Muscle of leg (tissue), 11 donors: Measurements from ENCODE around the gene SDHAF2. TPM values are rescaled to one million over a fixed set of nuclear protein-coding genes. Genes with fewer than 3 reads are reported as not detected.
A peak's percentile ranks its signal among the peaks of the same experiment; 100 is the strongest.

Source experiments
- DNase-seq: peaks from one replicate; pipeline ENCODE4 v3.0.0; 2013
- H3K27ac ChIP-seq: one replicate; pipeline ENCODE4 v1.5.1; 2013; ENCODE audit warnings: mild to moderate bottlenecking, low read length, control low read depth
- H3K27me3 ChIP-seq: one replicate; pipeline ENCODE4 v1.6.1; 2013; ENCODE audit warnings: low read length; ENCODE audit not compliant: control insufficient read depth, insufficient read depth
- H3K36me3 ChIP-seq: one replicate; pipeline ENCODE4 v1.6.1; 2013; ENCODE audit warnings: low read length; ENCODE audit not compliant: control insufficient read depth, insufficient read depth
- H3K4me1 ChIP-seq: one replicate; pipeline ENCODE4 v1.6.1; 2013; ENCODE audit warnings: low read length; ENCODE audit not compliant: control insufficient read depth, insufficient read depth
- H3K4me3 ChIP-seq: one replicate; pipeline ENCODE4 v1.5.1; 2013; ENCODE audit warnings: low read length, control low read depth
- H3K9me3 ChIP-seq: replicated peaks from 2 replicates; pipeline ENCODE4 v1.6.1; 2013; ENCODE audit warnings: low read depth, low read length; ENCODE audit not compliant: control insufficient read depth
- WGBS: methylation state at CpG from one replicate; pipeline ENCODE4 v1.1.5; 2013; ENCODE audit warnings: missing lambda C conversion rate; ENCODE audit not compliant: insufficient coverage; 5-methylcytosine and 5-hydroxymethylcytosine counted together
- polyA plus RNA-seq, 8 donors: library from polyadenylated mRNA; unstranded; fragments of 120-200 nt; gene quantifications; one replicate each; pipeline versions ENCODE4 v1.2.1 to v1.2.3, GENCODE V29; 2013; ENCODE audit warnings: inconsistent platforms in 1 of 8, low replicate concordance in 1 of 8; ENCODE audit not compliant: insufficient read length in 8 of 8, insufficient read depth in 1 of 8
- total RNA-seq: library from RNA; stranded (reverse); fragments of 120-200 nt; gene quantifications from one replicate; pipeline ENCODE4 v1.2.4, GENCODE V29; 2013

The SDHAF2 gene
- total and polyA plus RNA-seq, 9 donors, result 25.2 to 40.2 (median 34.9) TPM

DNA sequence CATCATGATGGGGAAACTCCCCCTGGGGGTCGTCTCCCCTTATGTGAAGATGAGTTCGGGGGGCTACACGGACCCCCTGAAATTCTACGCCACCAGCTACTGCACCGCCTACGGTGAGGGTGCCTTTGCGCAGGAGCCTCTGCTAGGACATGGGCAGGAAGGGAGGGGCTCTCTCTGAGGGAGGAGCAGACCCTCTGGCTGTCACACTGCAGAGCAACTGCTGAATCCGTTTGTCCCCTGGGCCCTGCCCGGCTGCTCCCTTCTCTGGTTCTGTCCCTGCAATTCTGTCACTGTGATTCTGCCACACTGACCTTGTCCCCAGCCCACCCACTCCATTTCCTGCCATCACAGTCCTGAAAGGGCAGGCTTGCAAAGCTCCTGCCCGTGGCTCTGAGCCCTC lies 51.9 kb downstream of the SDHAF2 start:
- Histone ChIP-seq H3K9me3 (no peaks in the 10 kb centered on the region), H3K27ac (no peak overlapping the region), H3K27me3 (peaks cover 13% of the 10 kb centered on the region), H3K36me3 (no peaks in the 10 kb centered on the region), H3K4me1 (peaks cover 30% of the 10 kb centered on the region), H3K4me3 (no peak overlapping the region)
- WGBS, result 37% methylated on average over 5 of the region's 10 CpGs
- DNase-seq, result no peak

DNA sequence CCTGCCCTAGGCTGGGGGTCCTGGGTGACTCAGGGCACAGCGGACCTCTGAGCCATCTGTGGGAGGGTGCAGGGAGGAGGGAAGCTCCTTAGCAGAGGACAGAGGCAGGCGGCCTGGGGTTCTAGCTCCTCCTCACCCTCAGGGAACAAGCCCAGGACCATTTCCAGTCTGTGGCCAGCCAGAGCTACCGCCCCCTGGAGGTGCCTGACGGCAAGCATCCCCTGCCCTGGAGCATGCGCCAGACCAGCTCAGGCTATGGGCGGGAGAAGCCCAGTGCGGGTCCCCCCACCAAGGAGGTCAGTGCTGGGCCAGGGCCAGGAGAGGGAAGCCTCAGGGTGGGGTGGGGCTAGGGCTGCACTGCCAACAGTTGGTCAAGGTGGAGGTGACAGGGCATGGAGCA lies 52.6 kb downstream of the SDHAF2 start:
- Histone ChIP-seq H3K27me3 (peaks cover 13% of the 10 kb centered on the region), H3K36me3 (no peaks in the 10 kb centered on the region), H3K4me3 (no peak overlapping the region), H3K9me3 (no peaks in the 10 kb centered on the region), H3K27ac (no peak overlapping the region), H3K4me1 (peaks cover 25% of the 10 kb centered on the region)
- no peak for DNase-seq
- WGBS, result 26% methylated on average over 4 of the region's 7 CpGs

DNA sequence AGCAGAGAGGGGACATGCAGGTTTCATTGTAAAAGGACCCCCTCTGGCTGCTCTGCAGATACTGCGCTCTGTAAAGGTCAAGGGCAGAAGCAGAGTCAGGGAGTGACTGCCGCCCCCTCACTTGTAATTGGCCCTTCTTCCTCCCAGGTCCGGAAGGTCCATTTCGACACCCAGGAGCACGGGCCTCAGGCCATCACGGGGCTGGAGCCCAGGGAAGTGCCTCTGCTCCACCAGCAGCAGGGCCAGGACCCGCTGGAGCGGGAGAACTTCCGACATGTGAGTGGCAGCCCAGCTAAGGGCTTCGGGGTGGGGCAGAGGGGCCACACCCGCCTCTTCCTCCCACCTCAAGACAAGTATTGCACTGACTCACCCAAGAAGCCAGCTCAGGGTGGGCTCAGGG lies 54.6 kb downstream of the SDHAF2 start:
- Histone ChIP-seq H3K36me3 (no peaks in the 10 kb centered on the region), H3K27ac (no peak overlapping the region), H3K9me3 (no peaks in the 10 kb centered on the region), H3K4me3 (no peak overlapping the region), H3K4me1 (peaks cover 32% of the 10 kb centered on the region), H3K27me3 (peaks cover 8% of the 10 kb centered on the region)
- WGBS, result 59% methylated on average over 5 of the region's 11 CpGs
- DNase-seq, result no peak

DNA sequence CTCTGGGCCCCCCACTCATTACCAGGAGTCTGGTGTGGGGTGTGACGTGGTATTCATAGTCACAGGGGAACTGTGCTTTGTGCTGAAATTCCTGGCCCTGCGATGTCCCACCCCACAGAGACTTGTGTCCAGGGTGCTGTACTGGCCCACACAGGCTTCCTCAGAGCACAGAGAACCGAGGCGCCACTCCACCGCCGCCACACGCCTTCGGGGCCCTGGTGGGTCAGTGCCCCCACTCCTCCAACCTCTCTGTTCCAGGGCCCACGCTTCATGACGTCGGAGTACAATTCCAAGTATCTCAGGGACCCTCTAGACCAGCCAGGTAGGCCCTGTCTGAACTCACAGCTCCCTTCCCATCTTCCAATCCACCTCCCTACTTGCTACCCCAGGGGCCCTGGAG lies 55.2 kb downstream of the SDHAF2 start:
- no peak for DNase-seq
- peaks cover 8% of the 10 kb centered on the region for H3K27me3 ChIP-seq
- no peak overlapping the region for H3K27ac ChIP-seq
- no peak overlapping the region for H3K4me3 ChIP-seq
- H3K4me1 ChIP-seq, result peaks cover 37% of the 10 kb centered on the region
- H3K9me3 ChIP-seq, result no peaks in the 10 kb centered on the region
- no peaks in the 10 kb centered on the region for H3K36me3 ChIP-seq
- 85% methylated on average over 9 of the region's 11 CpGs for WGBS

DNA sequence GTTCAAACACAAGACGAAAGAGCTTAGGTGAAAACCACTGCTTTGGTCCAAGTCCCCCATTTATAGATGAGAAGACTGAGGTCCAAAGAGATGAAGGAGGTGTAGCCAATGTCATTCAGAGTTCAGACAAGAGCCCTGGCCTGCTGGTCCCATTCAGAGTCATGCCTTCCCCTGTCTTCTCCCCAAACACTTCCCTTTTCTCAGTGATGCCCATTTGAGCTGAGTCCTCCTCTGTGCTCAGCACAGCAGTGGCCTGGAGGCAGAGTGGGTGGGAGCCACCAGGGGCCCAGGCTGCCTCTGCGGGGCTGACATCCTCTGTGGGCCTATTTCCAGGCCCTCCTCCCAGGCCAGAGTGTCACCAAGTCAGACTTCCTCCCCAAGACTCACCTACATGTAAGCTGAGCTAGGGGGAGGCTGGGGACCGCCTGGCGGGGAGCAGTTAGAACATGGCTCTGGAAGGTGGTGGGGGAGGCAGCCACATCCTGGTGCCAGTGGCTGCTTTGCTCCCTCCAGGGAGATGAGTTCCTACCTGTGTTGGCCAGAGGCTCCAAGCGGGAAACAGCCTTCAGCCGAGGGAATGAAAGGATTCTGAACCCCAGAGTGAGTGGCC lies 56.2 kb downstream of the SDHAF2 start:
- DNase-seq, result no peak
- WGBS, result 78% methylated on average over 4 of the region's 6 CpGs
- Histone ChIP-seq H3K27ac (no peak overlapping the region), H3K9me3 (no peaks in the 10 kb centered on the region), H3K27me3 (peaks cover 6% of the 10 kb centered on the region), H3K36me3 (no peaks in the 10 kb centered on the region), H3K4me3 (no peak overlapping the region), H3K4me1 (peaks cover 39% of the 10 kb centered on the region)

DNA sequence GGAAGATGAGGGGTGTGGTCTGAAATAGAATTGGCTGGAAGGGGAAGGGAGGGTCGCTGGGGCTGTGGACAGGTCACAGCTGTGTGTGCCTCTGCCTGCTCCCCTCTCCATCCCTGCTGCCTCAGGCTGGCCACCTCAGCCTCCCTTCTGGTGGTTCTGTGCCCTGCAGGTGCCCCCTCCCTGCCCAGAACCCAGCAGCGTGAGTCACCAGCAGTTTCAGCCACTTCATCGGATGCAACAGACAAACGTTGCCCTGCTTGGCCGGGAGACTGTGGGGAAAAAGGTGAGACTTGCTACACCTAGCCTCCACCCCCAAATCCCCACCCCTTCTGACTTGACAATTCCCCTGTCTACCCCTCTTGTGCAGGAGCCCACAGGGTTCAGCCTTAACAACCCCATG lies 56.9 kb downstream of the SDHAF2 start:
- H3K4me3 ChIP-seq, result no peak overlapping the region
- peaks cover 3% of the 10 kb centered on the region for H3K27me3 ChIP-seq
- no CpG with 5 or more reads among the region's 5 CpGs for WGBS
- H3K27ac ChIP-seq, result no peak overlapping the region
- no peak for DNase-seq
- H3K36me3 ChIP-seq, result no peaks in the 10 kb centered on the region
- no peaks in the 10 kb centered on the region for H3K9me3 ChIP-seq
- H3K4me1 ChIP-seq, result peaks cover 32% of the 10 kb centered on the region

DNA sequence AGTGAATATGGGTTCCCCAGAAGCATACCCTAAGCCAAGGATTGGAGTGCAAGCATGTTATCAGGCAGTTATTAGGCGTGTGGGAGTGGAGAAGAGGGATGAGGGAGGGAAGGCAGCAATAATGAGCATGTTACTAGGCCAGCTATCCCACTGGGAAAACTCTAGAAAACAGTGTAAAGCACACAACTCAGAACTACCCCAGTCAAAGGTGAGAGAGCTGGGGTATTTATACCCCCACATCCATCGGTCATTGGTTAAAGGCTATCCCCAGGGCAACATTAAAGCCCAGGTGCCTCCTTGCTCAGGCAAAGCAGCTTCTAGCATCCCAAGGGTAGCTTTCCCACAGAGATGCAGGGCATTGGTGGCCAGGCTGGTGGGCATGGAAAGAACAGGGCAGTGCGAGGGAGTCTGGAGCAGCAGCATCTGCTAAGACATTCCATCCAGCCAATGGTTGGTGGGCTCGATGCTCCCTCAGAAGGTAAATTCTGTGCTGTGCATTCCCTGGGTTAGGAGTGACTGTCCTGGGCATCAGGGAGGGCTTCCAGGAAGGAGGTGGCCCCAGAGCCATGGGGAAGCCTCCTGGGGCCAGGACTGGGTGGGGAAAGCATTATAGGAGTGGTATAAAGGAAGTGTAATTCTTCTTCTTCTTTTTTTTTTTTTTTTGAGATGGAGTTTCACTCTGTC lies 57.6 kb downstream of the SDHAF2 start:
- no peak for DNase-seq
- WGBS, result 93% methylated on average over 3 of the region's 4 CpGs

DNA sequence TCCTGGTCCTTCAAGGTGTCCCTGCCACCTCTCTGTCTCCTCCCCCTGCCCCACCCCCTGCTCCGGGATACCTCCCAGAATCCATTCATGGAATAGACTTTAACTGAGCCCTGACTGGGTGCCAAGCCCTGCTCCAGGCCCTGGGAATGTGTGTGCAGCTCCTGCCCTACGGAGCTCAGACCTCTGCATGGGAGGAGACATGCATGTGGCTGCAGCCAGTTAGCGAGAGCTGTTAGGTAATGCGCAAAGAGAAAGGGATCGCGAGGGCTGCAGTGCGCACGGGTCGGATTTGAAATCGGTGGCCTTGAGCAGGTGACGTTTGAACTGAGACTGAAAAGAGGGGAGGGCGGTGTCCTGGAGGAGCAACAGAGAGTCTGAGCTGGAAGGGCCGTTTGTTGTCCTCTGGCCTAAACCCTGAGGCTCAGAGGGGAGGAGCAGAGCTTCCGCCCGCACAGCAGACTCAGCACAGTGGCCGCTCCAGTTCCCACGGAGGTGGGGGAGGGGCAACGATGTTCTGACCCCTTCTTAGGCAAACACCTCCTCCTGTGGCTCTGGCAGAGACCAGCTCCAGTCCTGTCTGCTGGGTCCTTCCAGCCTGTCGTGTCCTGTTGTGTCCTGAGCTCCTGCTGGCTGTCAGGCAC lies 58.8 kb downstream of the SDHAF2 start:
- Histone ChIP-seq H3K36me3 (no peaks in the 10 kb centered on the region), H3K4me3 (no peak overlapping the region), H3K27me3 (no peaks in the 10 kb centered on the region), H3K4me1 (peaks cover 26% of the 10 kb centered on the region), H3K27ac (no peak overlapping the region), H3K9me3 (no peaks in the 10 kb centered on the region)
- WGBS, result 7% methylated on average over 14 of the region's 19 CpGs
- DNase-seq, result peak; percentile 71

More for the DNA sequence above, 57.6 kb downstream of the SDHAF2 start:
- H3K27me3 ChIP-seq, result peaks cover 2% of the 10 kb centered on the region
- H3K27ac ChIP-seq, result no peak overlapping the region
- no peaks in the 10 kb centered on the region for H3K36me3 ChIP-seq
- no peaks in the 10 kb centered on the region for H3K9me3 ChIP-seq
- H3K4me3 ChIP-seq, result no peak overlapping the region
- peaks cover 25% of the 10 kb centered on the region for H3K4me1 ChIP-seq

DNA sequence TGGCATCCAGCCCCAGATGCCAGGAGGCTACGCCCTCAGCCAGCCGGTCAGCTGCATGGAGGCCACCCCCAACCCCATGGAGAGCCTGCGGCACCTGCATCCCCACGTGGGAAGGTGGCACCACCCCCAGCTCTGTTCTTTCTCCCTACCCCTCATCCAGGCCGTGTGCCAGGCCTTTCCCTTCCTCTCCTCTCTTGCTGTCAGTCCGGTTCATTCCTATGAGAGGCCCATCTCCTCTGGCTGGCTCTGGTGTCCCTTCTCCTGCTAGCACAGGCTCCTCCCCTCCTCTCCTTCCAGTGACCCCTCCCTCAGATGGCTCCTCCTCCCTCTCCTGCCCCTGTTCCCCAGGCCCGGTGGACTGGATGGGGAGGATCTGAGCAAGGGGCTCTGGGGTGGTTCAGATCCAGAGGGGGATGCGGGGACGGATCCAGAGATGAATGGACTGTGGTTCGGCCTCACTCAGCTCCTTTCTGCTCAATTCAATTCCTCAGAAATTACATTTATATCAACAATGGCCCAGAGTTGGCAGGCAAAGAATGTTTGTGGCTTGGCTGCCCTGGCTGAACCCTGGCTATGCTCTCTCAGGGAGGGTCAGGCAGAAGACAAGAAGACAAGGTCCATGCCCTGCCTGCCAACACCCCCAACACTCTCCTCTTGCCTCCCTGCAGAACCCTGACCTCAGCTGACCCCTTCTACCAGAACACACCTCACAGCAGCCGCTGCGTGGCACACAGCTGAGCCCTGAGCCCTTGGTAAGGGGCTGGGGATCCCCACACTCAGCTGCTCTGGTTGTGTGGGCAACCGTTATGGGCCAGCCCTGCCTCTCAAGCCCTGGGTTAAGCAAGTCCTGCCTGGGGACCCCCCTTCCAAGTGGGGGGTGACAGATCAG lies 60.2 kb downstream of the SDHAF2 start:
- Histone ChIP-seq H3K9me3 (no peaks in the 10 kb centered on the region), H3K4me1 (peaks cover 37% of the 10 kb centered on the region), H3K27me3 (no peaks in the 10 kb centered on the region), H3K4me3 (no peak overlapping the region), H3K36me3 (no peaks in the 10 kb centered on the region), H3K27ac (no peak overlapping the region)
- peak; percentile 56 for DNase-seq
- 51% methylated on average over 10 of the region's 13 CpGs for WGBS
